Measurements from ENCODE around the gene CCDC180. TPM values are rescaled to one million over a fixed set of nuclear protein-coding genes. Genes with fewer than 3 reads are reported as not detected.

The CCDC180 gene
- total and polyA plus RNA-seq, 10 of the 15 experiments (the other 5 are each of a cell fraction or from before 2014, with no cell fraction given) = 0.31 to 1.1 (median 0.57) TPM

DNA sequence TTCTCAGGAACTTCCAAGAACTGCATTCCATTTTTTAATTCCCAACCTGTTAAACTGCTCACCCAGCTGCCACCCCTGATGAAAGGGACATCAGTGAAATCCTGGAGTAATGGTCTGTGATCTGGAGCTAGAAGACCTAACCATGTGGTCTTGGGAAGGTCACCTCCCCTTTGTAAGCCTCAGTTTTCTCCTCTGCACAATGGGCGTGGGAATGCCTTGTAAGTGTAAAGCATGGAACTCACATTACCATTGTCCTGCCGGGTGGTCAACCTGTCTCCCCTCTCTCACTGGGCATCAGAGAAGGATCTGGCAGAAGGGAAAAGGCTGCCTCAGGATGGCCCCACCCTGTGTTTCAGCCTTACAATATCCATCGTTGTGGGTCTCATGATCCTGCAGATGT lies 15.3 kb upstream of the CCDC180 start:
- no TSS peak for BruUV-seq (replicated peaks)
- ChIA-PET CTCF (no interaction called here), RAD21 (ENCODE audit: unreplicated experiment) (no interaction called here), POLR2A (no interaction called here), SMC1A (ENCODE audit: uncharacterized antibody, unreplicated experiment) (no interaction called here)
- Histone ChIP-seq H3K27ac (ENCODE audit: control insufficient read depth, insufficient read depth) (no peak overlapping the region), H2AFZ (ENCODE audit: control insufficient read depth, low read depth, low read length) (no peak overlapping the region), H4K20me1 (ENCODE audit: control insufficient read depth, insufficient read depth) (no peaks in the 10 kb centered on the region), H3K36me3 (ENCODE audit: control insufficient read depth in 2 of 2, insufficient read depth in 2 of 2, low read length in 1 of 2) (no peaks in the 10 kb centered on the region), H3K4me1 (ENCODE audit: control insufficient read depth, insufficient read depth, low read length) (no peaks in the 10 kb centered on the region), H3K9ac (ENCODE audit: control insufficient read depth, insufficient read depth, low read length) (no peak overlapping the region), H3K9me3 (replicated peaks; ENCODE audit: control insufficient read depth, insufficient read depth, low read length) (no peaks in the 10 kb centered on the region), H3K4me3 (no peak overlapping the region), H3K4me2 (ENCODE audit: control insufficient read depth, insufficient read depth) (no peak overlapping the region), H3K79me2 (ENCODE audit: control insufficient read depth, insufficient read depth, low read length) (no peaks in the 10 kb centered on the region), H3K27me3 (replicated peaks in 1 of 2; ENCODE audit: control insufficient read depth in 2 of 2, insufficient read depth in 2 of 2, low read length in 1 of 2) (no peaks in the 10 kb centered on the region; a peak in 1 of 4 replicates)
- ATAC-seq (no peak), DNase-seq (ENCODE audit: low read depth, low spot score) (no peak), FAIRE-seq (no peak)
- TF ChIP-seq ZSCAN29 (IDR thresholded peaks at IDR 0.05) (no peak), ZNF592 (IDR thresholded peaks at IDR 0.05) (no peak), BACH1 (IDR thresholded peaks at IDR 0.05; ENCODE audit: borderline replicate concordance) (no peak), NFIC (IDR thresholded peaks at IDR 0.05; ENCODE audit: low read depth, low read length) (no peak), ASH2L (IDR thresholded peaks at IDR 0.05; ENCODE audit: borderline replicate concordance, low read depth) (no peak), RCOR1 (conservative IDR thresholded peaks at IDR 0.05; ENCODE audit: low read depth, low read length) (no peak), HDAC6 (IDR thresholded peaks at IDR 0.05; ENCODE audit: unreplicated experiment) (no peak), SIX5 (IDR thresholded peaks at IDR 0.05; ENCODE audit: low read depth, low read length, severe bottlenecking) (no peak), SRF (IDR thresholded peaks at IDR 0.05; ENCODE audit: low read depth in 2 of 2, low read length in 2 of 2) (no peak), ZNF384 (IDR thresholded peaks at IDR 0.05; ENCODE audit: borderline replicate concordance, low read depth, low read length) (no peak), CREM (IDR thresholded peaks at IDR 0.05; ENCODE audit: low read depth) (no peak)
- WGBS (ENCODE audit: insufficient coverage, insufficient replicate concordance, low lambda C conversion rate, missing lambda C conversion rate) = 31% methylated on average over 3 of the region's 3 CpGs
- in situ Hi-C loops (cut with MboI) = no loop called here
- intact Hi-C loops (cut with micrococcal nuclease; ENCODE audit: unreplicated experiment) = no loop called here
